SKM-1 treated with dmso at 0.1 percent for 144 hours (cell line): Measurements from ENCODE around the gene PTGIS.

ENCODE experiments used
- DNase-seq: peaks from one replicate; lab custom pipeline; 2025; ENCODE audit not compliant: unreplicated experiment; lab: John Stamatoyannopoulos, UW

The PTGIS gene

DNA sequence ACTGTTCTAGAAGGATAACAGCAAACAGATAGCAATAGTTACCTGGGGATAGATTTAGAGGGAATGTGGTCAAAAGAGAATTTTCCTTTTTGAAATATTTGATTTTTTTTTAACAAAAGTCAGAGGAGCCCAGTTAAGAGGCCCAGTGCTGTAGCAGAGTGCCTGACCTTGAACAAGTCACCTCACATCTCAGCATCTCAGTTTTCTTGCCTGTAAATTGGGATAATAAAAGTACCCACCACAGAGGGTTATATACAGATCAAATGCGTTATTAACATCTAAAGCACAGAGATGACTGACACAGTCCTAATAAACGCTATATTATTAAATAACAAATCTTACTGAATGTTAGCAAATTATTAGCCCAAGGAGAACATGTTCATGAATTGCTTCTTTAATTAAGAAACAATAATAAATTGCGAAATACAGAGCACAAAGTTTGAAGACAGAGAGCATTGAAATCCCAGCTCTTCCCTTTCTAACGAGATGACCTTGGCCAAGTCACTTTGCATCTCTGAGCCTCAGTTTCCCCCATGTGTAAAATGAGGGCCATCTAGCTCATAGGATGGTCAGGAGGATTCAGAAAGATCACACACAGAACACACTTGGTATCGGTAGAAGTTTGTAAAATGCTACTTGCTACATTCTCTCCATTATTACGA lies 35.5 kb downstream of the PTGIS start:
- DNase-seq = no peak

DNA sequence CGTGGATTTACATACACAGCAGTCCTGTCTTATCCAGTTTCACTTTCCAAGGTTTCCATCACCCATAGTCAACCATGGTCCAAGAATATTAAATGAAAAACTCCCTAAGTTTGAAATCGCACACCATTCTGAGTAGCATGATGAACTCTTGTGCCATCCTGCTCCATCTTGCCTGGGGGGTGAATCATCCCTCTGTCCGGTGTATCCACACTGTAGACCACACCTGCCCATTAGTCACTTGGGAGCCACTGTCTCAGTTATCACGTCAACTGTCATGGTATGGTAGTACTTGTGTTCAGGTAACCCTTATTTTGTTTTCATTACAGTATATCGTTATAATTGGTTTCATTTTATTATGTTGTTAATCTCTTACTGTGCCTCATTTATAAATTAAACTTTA lies 38.5 kb downstream of the PTGIS start:
- no peak for DNase-seq

DNA sequence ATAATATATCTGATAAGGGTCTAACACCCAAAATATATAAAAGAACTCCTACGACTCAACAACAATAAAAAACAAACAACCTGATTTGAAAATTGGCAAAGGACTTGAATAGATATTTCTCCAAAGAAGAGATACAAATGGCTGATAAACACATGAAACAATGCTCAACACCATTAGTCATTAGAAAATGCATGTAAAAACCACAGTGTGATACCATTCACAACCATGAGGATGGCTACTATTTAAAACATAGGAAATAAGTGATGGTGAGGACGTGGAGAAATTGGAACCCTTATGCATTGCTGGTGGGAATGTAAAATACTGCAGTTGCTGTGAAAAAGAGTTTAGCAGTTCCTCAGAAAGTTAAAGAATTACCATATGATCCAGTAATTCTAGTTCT lies 41.4 kb downstream of the PTGIS start:
- DNase-seq = no peak

DNA sequence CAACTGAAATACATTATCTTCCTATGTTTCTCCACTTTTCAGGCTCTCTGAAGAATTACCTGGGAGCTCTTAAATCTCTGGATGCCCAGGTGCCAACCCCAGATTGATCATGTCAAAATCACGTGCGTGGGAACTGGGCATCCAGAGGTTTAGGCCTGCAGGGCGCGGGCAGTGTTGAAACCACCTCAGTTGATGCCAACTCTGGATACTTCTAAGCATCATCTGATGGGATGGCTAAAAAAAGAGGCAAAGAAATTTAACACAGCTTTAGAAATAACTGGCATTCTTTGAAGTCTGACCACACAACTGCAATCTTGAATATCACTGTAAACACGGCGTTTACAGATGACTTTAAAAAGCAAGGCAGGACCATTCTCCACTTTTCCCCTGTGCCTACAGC lies 41.9 kb downstream of the PTGIS start:
- DNase-seq = no peak

DNA sequence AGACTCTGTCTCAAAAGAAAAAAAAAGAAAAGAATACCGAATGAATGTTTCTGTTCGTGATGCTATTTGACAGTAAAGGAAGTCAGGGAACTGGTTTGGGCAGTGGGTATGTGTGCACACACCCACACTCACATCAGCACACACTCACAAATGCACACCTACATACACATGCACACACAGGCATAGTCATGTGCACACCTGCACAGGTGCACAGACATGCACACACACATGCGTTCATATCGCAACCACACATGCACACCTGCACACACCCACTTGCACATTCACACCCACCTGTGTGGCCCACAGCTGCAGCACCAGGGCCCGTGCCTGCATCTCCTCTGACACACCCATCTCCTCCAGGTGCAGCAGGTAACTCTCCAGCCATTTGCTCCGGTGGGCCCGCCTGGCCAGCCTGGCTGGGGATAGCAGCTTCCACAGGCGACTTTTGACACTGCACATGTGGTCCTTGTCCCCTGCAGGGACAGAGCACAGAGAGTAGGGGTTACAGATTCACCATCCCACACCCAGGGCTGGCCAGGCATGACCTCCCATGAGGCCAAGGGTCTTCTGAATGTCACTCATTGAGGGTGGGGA lies 44.1 kb downstream of the PTGIS start:
- no peak for DNase-seq

DNA sequence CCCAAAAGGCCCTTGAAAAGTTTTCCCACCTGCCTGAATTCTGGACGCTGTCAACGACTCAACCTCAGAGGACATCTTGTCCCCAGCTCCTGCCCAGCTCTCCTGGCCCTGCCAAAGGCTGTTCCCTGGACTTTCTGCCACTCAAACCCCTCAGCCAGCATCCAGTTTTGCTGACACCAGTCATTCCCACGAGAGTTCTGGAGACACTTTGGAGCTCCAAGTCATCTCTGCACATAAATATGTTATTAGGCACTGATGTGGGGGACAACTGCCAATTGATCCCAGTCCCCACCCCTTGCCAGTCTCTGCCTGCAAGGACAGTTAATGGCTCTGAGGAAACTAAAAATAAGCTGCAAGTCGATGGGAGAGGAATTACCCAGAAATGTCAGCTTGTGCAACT lies 46.6 kb downstream of the PTGIS start:
- no peak for DNase-seq

DNA sequence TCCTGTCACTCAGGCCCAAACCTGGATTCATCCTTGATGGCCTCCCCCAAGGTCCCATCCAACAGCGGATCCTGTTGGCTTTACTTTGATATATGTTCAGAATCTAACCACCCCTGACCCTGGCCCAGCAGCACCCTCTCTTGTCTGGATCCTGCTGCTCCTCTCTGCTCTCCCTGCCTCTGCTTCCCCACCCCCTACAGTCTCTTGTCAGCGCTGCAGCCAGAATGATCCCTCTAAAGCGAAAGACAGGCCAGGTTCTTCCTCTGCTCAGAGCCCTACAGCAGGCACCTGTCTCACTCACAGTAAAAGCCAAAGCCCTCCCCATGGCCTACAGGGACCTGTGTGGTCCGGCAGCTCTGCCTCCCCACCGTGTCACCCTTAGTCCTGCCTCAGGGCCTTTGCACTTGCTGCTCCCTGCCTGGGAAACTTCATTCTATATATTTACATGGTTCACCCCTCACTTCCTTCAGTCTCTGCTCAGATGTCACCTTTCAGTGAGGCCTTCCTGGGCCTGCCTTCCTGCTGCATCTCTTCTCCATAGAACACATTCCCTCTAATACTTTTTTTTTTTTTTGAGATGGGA lies 48.1 kb downstream of the PTGIS start:
- no peak for DNase-seq

DNA sequence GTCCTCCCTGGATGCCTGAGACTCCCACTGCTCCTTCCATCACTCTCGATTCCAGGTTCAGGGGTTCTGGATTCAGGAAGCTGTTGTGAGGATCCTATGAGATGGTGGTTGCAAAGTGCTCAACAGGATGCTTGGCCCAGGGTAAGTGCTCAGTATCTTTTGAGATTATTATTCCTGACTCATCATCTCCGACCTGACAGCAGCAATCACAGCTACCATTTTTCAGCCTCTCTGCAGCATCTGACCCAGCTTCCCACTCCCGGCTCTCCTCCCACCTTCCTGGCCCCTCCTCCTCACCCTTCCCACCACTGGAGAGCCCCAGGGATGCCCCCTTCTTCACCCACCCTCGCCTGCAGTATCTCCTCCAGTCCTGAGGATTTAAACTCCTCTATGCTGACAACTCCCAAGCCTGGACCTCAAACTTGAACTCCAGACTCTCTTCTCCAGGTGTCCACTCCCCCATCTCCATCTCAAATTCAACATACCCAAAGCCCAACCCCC lies 48.7 kb downstream of the PTGIS start:
- DNase-seq = no peak

DNA sequence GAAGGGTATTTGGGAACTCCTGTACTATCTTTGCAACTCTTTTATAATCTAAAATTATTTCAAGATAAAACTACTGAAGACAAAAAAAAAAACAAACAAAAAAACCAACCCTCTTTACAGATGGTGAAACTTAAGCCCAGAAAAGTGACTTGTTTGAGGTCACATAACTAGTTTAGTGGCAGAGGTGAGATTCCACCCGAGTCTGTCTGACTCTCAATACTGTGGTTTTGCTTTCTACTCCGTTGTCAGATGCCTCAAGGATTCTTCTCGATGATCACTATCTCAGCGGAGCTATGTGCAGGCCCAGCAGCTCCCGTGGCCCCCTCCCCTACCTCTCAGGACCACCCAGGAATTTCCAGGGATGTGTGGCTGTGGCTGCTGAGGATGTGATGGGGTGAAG lies 49.4 kb downstream of the PTGIS start:
- no peak for DNase-seq

DNA sequence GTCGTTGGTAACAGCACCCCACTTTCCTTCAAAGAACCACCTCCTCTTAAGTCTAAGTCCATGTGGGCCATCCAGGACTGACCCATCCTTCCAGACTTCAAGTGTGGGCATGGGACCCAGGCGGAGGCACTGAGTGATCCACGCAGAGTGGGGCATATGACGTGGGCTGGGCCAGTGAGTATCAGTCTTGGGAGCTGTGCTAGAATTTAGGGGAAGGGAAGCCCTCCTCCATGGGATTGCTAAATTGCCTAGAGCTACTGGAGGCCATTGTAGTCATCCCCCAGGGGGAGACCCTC lies 50.2 kb downstream of the PTGIS start:
- no peak for DNase-seq

DNA sequence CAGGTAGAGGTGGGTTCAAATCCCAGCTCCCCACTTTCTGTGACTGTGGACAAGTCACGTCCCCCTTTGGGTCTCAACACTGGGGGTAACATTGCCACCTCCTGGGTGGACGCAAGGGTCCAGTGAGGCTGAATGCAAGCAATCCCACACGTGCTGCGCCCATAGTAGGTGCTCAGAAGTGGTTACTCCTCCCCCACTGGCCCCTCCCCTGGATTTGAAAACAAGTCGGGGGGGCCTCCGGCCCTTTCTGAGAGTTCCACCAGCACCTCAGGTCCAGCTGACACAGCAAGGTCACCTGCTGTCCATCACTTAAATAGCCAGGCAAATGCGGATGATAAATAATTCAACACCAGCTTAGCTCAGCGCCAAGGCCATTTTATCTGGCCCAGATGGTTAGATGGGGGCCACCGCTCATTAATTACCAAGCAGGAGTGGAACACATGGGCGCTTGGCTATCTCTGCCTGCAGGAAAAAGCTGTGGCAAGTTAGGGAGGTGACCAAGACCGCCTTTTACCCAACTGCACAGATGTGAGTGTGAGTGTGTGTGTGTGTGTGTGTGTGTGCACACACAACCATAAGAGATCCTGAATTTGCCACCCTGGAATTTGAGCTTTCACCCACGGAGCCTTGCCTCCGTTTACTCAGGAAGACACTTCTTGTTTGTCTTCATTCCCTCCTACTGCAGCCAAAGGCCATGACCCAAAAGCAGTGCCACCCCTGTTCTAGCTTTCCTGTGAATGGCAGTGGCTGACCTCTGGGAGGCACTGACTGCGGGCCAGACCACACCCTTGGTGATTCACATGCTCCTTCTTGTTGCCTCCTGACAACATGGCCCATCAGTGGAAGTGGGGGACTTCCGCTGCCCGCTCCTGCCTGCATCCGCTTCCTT lies 50.8 kb downstream of the PTGIS start:
- DNase-seq = no peak

DNA sequence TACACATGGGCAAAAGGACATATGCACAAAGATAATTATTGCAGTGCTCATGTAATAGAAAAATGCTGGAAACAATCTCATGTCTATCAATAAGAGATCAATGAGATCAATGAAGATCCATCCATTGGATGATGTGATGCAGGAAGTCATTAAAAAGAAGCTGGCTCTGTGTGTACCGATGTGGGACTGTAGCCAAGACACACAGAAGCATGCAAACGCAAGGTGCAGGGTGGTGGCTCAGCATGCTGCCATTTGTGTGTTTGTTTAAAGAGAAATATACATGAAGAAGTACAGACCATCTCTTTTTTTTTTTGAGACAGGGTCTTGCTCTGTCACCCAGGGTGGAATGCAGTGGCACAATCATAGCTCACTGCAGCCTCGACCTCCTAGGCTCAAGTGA lies 52.4 kb downstream of the PTGIS start:
- DNase-seq = no peak

DNA sequence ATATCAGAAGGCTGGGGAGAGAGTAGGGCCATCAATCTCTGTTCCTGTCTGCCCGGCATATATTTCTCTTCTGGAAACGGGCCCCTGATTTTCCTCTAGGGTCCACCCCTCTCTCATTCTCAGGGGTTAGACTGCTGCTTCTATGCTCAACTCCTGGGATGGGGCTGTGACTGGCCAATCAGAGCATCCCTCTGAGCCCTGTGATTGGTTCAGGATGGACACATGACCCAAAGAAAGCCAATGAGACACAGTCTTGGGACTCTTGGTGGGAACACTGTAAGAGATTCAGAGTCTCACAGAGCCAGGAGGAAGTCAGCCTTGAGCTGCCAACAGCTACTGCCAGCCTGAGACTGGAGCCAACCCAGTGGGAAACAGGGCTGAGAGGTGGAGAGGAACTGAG lies 54.4 kb downstream of the PTGIS start:
- no peak for DNase-seq

DNA sequence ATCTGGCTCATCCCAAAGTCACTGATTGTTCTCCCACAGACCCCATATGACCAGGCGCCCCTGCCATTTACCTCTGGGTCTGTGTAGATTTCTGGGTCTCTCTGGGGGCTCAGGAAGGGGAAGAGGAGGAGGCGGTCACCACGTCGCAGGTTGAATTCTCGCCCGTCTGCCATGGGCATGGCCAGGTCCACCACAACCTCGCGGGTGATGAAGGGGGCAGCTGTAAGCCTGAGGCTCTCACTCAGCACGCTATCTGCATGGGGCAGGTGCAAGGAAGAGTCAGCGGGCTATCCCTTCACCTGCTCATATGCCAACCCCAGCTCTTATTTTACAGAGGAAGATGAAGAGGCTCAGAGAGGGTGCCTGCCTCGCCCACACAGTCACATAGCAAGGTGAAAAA lies 54.9 kb downstream of the PTGIS start:
- no peak for DNase-seq

DNA sequence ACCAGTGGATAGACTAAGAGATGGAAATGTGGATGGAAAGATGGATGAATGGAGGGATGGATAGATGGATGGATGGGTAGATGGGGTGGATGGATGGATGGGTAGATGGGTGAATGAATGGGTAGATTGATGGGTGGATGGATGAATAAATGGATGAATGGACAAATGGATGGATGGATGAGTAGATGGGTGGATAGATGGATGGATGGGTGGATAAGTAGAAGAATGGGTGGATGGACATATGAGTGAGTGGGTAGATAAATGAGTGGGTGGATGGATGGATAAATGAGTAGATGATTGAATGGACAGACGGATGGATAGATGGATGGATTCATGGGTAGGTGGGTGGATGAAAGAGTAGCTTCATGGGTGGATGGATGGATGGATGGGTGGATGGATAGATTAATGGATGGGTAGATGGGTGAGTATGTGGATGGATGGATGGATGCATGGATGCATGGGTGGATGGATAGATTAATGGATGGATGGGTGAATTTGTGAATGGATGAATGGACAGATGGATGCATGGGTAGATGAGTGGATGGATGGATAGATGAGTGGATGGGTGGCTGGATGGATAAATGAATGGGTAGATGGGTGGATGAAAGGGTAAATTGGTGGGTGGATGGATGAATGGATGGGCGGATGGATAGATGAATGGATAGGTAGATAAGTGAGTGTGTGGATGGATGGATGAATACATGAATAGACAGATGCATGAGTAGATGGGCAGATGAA lies 56.0 kb downstream of the PTGIS start:
- DNase-seq = no peak

DNA sequence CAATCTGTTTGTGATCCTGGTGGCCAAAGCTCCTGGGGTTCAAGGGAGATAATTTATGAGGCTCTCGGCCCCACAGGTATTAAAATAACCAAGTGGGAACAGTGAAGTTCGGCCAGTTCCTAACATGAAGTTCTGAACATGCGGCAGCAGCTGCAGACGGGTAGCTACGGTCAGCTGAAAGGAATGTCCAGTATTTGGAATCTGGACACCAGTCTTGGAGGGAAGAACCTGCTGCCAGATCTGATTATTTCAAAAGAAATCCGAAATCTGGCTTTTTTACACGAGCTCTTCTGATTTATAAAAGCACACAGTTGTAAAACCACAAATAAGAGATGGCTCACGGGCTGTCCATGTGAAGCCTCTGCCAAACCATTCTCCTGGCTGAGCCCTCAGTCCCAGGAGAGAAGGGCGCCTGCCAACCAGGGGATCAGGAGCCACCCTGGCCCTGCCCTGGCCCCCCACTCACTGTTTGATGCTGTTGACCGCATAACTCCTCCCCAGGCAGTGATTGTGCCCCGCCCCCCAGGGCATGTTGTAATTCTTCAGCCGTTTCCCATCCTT lies 57.3 kb downstream of the PTGIS start:
- DNase-seq = no peak

DNA sequence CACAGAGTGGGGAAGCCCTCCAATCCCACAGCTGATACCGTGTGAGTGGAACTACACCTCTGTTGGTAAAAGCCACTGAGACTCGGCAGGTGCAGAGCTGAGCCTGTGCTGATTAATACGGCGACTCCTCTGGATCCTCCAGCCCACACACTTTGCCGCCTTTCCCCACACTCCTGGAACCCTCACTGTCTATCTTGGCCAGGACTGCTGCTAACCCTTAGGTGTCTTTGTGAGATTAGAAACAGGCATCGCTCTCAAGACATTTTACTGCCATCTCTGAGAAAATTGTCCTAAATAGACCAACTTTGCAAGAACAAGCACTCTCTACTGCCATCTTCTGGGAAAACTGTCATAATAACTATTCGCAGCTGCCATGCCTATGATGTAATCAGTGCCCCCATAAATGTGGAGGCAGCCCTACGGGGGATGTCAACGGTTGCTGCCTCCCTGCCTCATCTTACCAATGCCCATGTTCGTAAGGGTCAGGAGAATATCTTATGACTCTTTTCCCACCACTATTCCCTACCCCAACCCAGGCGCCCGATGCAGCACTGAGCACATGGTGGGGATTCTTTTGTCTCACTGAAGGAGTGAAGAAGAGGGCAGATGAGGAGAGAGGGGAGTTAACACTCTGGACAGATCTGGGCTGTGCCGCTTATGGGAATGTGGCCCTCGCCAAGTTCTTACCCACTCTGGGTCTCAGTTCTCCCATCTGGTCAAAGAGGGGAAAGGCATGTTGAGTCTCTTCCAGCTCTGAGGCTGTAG lies 59.3 kb downstream of the PTGIS start:
- peak; percentile 15 for DNase-seq

DNA sequence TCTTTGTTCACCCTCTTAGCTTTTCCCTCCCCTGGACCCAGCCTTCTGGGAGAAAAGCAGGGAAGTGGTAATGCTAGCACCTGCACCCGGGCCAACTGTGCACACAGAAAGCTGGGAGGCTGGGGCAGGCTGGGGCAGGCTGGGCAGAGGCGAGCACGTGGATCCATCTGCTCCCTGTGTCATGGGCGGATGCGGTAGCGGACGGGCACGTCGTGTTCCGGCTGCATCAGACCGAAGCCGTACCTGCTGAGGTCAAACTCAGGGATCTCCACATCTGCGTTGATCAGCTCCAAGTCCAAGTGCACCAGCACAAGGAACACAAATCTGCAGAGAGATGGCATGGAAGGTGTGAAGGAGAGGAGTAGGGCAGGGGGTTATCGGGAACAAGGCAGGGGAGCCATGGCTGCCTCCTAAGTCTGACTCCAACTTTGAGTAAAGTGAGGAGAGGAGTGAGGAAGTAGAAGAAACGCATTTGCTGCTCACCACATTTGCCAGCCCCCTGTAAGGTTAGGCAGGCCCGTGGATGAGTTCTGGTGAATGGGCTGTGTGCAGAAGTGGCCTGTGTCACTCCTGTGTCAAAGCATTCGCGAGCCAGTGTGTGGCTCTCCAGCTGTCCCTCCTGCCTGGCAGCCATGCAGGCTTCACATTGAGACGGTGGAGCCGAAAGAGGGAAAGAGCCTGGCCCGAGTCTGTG lies 60.0 kb downstream of the PTGIS start:
- DNase-seq = no peak

DNA sequence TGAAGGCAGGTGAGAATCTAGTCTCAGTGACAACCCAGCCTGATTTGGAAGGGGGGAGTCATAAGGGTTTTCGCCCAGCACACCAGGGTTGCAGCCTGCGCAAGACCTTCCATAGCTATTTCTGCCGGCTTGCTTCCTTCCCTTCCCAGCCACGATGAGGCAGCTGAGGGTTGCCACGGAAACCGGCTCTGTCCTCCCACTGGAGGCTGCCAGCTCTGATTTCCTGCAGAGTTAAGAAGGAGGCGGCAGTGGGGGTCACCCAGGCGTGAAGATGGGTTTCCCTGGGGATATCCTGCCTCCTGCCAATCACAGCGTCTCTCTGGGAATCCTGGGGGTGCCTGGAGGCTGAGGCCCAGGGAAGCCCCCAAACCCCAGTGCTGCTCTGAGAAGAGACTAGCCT lies 62.4 kb downstream of the PTGIS start:
- DNase-seq = no peak

DNA sequence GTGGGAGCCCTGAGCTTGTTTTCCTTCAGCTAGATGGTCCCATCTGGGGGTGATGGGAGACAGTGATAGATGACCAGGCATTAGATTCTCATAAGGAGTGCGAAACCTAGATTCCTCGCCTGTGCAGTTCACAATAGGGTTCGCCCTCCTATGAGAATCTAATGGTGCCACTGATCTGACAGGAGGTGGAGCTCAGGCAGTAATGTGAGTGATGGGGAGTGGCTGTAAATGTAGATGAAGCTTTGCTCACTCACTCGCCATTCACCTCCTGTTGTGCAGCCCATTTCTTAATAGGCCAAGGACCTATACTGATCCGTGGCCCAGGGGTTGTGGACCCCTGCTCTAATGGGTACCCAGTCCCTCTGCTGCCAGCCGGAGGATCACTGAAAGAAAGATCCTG lies 64.8 kb downstream of the PTGIS start:
- DNase-seq = no peak
